ENCODE measurements around the gene SLC25A45.

DNA sequence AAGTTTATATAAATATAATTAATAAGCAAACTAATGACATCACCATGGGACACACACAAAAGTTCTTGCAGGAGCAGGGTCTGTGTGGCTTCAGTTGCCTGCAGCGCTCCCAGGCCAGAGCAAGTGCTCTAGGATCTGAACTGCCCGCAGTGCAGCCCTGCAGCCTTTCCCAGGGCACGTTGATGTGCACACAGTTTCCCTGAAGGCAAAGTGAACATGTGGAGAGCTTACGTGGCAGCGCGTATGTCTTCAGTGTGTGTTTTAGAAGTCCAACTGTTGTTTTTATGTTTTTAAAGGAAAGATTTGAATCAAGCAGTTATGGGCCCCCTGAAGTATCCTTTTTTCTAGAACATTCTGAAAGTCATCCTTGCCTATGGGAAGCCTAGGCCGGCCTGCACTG lies 29.1 kb downstream of the SLC25A45 start:
- TF ChIP-seq, protein P1, sequence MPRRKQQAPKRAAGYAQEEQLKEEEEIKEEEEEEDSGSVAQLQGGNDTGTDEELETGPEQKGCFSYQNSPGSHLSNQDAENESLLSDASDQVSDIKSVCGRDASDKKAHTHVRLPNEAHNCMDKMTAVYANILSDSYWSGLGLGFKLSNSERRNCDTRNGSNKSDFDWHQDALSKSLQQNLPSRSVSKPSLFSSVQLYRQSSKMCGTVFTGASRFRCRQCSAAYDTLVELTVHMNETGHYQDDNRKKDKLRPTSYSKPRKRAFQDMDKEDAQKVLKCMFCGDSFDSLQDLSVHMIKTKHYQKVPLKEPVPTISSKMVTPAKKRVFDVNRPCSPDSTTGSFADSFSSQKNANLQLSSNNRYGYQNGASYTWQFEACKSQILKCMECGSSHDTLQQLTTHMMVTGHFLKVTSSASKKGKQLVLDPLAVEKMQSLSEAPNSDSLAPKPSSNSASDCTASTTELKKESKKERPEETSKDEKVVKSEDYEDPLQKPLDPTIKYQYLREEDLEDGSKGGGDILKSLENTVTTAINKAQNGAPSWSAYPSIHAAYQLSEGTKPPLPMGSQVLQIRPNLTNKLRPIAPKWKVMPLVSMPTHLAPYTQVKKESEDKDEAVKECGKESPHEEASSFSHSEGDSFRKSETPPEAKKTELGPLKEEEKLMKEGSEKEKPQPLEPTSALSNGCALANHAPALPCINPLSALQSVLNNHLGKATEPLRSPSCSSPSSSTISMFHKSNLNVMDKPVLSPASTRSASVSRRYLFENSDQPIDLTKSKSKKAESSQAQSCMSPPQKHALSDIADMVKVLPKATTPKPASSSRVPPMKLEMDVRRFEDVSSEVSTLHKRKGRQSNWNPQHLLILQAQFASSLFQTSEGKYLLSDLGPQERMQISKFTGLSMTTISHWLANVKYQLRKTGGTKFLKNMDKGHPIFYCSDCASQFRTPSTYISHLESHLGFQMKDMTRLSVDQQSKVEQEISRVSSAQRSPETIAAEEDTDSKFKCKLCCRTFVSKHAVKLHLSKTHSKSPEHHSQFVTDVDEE (CRISPR knock-in tag; IDR thresholded peaks at IDR 0.05): no peak
- no peak for TF ChIP-seq ARNTL (CRISPR knock-in tag; IDR thresholded peaks at IDR 0.05; ENCODE audit: borderline replicate concordance, low read depth)
- TF ChIP-seq ZFP3 (CRISPR knock-in tag; IDR thresholded peaks at IDR 0.05): no peak
- no peak for TF ChIP-seq ISL1 (CRISPR knock-in tag; IDR thresholded peaks at IDR 0.05)
- TF ChIP-seq, protein P2, sequence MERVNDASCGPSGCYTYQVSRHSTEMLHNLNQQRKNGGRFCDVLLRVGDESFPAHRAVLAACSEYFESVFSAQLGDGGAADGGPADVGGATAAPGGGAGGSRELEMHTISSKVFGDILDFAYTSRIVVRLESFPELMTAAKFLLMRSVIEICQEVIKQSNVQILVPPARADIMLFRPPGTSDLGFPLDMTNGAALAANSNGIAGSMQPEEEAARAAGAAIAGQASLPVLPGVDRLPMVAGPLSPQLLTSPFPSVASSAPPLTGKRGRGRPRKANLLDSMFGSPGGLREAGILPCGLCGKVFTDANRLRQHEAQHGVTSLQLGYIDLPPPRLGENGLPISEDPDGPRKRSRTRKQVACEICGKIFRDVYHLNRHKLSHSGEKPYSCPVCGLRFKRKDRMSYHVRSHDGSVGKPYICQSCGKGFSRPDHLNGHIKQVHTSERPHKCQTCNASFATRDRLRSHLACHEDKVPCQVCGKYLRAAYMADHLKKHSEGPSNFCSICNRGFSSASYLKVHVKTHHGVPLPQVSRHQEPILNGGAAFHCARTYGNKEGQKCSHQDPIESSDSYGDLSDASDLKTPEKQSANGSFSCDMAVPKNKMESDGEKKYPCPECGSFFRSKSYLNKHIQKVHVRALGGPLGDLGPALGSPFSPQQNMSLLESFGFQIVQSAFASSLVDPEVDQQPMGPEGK (CRISPR knock-in tag; IDR thresholded peaks at IDR 0.05; ENCODE audit: borderline replicate concordance): no peak
- TF ChIP-seq ZNF565 (CRISPR knock-in tag; conservative IDR thresholded peaks at IDR 0.05; ENCODE audit: low read depth): no peak
- TF ChIP-seq, protein P3, sequence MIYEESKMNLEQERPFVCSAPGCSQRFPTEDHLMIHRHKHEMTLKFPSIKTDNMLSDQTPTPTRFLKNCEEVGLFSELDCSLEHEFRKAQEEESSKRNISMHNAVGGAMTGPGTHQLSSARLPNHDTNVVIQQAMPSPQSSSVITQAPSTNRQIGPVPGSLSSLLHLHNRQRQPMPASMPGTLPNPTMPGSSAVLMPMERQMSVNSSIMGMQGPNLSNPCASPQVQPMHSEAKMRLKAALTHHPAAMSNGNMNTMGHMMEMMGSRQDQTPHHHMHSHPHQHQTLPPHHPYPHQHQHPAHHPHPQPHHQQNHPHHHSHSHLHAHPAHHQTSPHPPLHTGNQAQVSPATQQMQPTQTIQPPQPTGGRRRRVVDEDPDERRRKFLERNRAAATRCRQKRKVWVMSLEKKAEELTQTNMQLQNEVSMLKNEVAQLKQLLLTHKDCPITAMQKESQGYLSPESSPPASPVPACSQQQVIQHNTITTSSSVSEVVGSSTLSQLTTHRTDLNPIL (CRISPR knock-in tag; IDR thresholded peaks at IDR 0.05; ENCODE audit: low read depth): no peak
- TF ChIP-seq ZNF8 (CRISPR knock-in tag; IDR thresholded peaks at IDR 0.05): no peak
- TF ChIP-seq OSR1 (CRISPR knock-in tag; IDR thresholded peaks at IDR 0.05): no peak
- TF ChIP-seq ZFP30 (CRISPR knock-in tag; IDR thresholded peaks at IDR 0.05): no peak
- TF ChIP-seq, protein P4, sequence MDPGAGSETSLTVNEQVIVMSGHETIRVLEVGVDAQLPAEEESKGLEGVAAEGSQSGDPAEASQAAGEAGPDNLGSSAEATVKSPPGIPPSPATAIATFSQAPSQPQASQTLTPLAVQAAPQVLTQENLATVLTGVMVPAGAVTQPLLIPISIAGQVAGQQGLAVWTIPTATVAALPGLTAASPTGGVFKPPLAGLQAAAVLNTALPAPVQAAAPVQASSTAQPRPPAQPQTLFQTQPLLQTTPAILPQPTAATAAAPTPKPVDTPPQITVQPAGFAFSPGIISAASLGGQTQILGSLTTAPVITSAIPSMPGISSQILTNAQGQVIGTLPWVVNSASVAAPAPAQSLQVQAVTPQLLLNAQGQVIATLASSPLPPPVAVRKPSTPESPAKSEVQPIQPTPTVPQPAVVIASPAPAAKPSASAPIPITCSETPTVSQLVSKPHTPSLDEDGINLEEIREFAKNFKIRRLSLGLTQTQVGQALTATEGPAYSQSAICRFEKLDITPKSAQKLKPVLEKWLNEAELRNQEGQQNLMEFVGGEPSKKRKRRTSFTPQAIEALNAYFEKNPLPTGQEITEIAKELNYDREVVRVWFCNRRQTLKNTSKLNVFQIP (CRISPR knock-in tag; IDR thresholded peaks at IDR 0.05; ENCODE audit: borderline replicate concordance, low read depth): no peak
- no peak for TF ChIP-seq ZNF70 (CRISPR knock-in tag; IDR thresholded peaks at IDR 0.05)
- TF ChIP-seq PPARA (CRISPR knock-in tag; IDR thresholded peaks at IDR 0.05; ENCODE audit: borderline replicate concordance): no peak

Data from SK-N-SH treated with all-trans-retinoic acid at 6 μM for 48 hours (cell line).